HG02970 (cell line): ENCODE measurements around the gene PPM1M.

Experiments used
- ATAC-seq: cut with Tn5 transposase; IDR thresholded peaks from one replicate; pipeline ENCODE4 v1.9.1; 2021; ENCODE audit warnings: mild to moderate bottlenecking, moderate library complexity, moderate number of reproducible peaks; ENCODE audit not compliant: unreplicated experiment, low FRiP score

PPM1M gene

DNA sequence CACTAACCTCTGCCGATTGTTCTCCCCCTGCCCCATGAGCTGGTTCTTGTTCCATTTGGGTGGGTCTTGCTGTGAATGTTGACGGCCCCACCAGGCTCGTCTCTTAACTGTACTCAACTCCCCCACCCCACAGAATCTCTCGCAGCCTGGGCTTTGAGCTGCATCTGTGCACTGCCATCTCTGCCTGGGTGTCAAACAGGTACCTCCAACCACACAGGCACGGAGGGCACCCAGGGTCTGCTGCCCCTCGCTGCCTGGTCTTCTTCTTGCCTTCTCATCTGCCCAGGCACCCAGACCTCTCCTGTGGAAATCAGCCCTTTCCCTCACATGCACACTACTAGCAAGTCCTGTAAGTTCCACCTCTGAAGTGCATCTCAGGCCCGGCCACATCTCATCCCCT, 30.2 kb upstream of the PPM1M start:
- ATAC-seq, result no peak

DNA sequence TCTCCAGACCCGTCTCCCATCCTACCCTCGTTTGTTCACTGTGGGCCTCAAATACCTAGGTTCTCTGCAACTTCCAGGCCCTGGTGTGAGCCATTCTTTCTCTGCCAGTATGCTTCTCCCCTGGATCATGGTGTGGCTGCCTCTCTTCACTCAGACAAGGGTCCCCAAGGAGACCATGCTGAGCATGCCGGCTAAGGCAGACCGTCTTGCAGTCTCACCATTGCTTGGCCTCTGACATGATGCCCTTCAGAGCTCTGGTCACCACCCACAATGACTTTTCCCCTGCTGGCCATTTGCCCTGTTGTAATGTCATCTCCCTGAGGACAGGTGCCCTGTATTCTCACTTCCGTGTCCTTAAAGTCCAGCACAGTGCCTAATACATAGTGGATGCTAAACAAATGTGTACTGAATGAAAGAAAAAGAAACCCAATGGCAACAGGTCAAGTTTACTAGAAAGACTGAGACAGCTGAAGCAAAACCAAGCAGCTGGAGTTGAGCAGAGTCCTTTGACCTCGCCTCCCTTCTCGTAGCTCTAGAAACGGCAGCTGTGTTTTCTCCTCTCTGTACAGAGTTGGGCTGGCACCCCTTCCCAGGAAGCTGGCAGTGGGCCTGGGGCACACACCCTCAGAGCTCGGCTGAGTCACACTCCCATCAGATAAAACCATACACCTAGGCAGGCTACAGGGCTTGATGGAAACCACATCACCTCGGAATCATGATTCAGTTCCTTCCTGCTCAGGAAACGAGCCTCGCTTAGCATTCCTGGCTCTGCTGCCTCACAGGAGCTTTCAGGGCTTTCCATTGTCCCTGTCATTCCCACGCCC, 28.8 kb upstream of the PPM1M start:
- ATAC-seq, result no peak

DNA sequence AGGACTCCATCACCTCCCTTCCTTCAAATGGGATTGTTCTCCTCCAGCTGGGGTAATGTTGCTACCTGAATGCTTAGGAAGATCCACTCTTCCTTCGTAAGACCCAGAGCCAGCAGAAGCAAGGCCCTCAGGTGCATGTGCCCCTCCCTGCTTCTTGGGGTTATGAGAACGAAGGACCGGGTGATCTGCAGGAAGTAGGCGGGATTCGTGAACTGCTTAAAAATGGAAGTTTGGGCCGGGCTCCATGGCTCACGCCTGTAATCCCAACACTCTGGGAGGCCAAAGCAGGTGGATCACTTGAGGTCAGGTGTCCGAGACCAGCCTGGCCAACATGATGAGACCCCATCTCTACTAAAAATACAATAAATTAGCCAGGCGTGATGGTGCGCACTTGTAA, 28.2 kb upstream of the PPM1M start:
- no peak for ATAC-seq

DNA sequence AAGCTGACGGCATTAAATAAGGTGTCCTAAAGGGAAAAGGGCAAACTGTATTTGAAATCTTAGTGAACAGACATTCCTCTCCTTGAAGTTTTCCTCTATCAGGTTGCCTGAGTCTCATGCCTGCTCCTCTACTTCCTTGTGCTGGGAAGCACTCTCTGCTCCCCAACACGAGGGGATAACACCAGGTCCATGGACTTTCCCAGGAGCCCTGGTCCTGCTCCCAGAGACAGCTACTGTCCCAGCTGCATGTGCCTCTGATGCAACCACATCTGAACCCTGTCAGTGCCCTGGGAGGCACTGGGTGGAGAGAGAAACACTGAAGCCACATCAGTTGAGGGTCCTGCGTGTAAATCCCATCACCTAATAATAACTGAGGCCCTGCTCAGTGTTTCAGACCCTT, 27.5 kb upstream of the PPM1M start:
- no peak for ATAC-seq

DNA sequence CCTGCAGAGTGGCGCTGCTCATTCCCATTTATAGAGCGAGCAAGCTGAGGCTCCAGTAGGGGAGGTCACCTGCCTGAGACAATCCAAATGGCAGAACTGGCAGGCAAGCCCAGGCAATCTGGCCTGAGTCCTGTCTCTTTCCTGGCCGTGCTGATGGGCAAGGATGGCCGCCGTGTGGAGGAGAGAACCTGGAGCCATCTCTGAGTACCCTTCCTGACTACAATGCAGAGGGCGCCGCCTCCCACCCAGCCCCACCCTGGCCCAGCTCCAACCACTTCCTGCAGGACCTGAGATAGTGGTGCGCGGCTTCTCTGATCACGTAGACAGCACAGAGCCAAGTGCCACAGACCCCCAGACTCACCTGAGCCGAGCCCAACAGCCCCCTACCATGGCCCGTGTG, 27.1 kb upstream of the PPM1M start:
- no peak for ATAC-seq

DNA sequence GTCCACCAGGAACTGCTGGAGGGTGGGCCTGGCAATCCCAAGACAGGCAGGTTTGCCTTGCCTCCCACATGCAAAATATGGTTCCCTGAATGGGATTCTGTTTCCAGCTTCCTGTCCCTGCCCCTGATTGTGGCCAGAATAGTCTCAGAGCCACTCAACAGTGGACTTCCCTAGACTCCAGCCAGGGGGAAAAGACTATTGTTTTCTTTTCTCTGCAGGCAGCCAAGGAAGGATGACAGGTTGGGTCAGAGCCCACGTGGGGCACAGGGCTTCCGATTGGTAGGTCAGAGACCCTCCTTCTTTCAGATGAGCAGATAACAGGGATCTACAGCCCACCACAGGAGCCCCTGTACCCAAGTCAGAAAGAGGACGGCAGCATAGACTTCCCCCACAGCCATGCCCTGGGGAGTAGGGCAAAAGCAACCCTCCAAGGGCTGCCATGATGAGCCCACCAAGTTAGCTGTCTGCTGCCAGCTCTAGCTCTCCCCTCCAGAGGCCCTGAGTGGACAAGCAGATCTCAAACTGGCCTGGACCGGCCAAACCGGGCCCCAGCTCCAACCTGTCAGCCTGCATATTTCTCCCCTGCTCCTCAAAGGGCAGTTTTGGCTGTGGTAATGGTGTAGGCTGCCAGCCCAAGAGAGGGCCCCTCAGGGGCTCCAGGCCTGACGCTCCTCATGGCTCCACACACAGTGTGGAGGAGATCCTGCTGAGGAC, 26.5 kb upstream of the PPM1M start:
- no peak for ATAC-seq

DNA sequence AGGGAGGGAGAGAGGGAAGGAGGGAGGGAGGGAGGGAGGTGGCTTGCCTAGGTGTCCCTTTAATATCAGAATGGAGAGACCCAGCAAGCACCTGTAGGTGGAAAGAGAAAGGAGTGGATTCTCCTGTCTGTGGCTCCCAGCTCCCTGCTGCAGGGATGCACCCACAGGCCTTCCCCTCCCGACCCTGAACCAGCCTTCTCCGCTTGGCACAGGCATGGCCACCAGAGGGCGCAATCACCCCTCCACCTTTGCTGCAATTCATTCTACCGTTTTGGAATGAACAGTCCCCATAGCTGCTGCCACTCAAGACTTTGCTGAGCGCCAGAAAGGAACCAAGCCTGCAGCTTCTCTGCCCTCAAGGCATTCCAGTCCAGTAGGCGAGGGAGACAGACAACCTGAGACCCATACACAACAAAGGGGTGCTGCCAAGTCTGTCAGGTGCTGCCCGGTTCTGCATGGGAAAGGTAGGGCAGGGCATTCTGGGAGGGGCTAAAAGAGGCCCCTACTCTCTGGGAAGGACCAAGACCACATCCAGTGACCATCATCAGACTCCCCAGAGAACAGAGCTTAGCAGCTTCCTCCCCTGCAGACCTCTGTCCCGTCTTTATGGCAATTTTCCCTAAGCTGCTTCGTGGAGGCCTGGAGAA, 25.1 kb upstream of the PPM1M start:
- no peak for ATAC-seq

DNA sequence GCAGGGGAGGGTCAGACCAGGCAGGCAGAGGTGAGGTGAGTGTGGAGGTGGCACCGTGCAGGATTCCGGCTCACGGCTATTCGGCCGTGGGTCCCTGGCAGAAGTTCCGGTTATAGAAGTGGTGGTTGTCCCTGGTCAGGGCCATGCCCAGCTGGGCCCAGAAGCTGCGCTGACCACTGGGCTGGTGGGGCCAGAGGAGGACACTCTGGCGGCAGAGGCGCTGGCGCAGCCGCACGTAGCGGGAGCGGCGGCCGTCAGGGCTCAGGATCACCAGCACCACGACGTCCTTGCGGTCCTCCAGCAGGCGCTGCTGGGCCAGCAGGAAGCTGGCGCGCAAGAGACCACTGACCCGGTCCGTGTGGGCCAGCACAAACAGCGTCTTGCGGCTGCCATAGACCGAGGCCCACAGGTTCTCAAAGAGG, 24.4 kb upstream of the PPM1M start:
- no peak for ATAC-seq

DNA sequence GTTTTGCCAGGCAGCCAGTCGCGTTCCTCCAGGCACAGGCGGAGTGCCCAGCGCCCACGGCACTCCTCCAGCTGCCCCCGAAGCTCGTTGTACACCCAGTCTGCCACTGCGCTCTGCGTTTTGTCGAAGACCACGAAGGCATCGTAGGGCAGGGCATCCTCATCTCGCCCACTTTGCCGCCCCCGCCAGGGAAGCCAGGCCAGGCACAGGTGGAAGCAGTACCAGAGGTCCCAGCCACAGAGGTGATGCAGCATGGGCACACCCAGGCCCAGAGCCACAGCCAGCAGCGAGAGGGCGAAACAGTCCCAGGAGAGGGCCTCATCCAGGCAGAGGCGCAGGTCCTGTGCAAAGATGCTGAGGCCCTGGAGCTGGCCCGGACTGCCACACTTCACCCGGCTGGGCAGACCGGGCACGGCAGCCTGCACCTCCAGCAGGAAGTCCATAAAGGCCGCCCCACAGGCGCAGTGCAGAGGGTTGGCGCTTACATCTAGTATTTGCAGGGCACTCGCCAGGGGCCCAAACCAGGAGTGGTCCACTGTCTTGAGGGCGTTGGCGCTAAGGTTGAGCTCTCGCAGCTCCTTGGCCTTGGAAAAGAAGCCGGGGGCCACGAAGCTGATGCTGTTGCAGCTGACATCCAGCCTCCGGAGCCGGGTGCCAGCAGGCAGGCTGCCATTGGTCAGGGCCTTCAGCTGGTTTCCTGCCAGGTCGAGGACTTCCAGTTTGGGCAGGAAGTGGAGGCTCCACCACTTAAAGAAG, 23.8 kb upstream of the PPM1M start:
- no peak for ATAC-seq

DNA sequence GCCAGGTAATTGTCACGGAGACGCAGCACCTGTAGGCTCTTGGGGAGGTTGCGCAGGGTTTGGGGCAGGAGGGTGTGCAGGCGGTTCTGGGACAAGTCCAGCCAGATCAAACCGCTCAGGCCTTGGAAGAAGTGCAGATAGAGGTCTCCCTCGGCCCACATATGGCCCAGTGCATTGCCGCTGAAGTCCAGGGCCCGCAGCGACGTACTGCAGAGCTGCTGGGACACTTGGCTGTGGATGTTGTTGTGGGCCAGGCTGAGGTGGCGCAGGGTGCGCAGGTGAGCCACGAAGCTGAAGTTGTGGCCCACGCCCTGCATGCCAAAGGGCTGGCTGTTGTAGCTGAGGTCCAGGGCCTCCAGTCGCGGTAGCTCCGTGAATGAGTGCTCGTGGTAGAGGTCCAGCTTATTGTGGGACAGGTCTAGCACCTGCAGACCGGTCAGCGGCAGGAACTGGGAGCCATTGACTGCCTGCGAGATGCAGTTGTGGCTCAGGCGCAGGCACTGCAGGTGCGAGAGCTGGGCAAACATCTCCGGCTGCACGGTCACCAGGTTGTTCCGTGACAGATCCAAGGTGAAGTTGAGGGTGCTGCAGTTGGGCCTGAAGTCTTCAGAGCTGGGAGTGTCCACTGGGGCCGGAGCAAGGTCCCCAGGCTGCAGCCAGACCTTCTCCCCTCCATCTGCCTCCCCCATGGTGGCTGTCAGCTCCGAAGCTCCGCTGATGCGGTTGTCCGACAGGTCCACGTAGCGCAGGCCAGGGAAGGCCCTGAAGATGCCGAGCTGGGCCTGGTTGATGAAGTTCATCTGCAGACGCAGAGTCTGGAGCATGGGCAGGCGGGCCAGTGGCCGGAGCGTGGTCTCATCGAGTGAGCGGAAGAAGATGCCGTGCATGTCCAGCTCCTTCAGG, 23.0 kb upstream of the PPM1M start:
- no peak for ATAC-seq

DNA sequence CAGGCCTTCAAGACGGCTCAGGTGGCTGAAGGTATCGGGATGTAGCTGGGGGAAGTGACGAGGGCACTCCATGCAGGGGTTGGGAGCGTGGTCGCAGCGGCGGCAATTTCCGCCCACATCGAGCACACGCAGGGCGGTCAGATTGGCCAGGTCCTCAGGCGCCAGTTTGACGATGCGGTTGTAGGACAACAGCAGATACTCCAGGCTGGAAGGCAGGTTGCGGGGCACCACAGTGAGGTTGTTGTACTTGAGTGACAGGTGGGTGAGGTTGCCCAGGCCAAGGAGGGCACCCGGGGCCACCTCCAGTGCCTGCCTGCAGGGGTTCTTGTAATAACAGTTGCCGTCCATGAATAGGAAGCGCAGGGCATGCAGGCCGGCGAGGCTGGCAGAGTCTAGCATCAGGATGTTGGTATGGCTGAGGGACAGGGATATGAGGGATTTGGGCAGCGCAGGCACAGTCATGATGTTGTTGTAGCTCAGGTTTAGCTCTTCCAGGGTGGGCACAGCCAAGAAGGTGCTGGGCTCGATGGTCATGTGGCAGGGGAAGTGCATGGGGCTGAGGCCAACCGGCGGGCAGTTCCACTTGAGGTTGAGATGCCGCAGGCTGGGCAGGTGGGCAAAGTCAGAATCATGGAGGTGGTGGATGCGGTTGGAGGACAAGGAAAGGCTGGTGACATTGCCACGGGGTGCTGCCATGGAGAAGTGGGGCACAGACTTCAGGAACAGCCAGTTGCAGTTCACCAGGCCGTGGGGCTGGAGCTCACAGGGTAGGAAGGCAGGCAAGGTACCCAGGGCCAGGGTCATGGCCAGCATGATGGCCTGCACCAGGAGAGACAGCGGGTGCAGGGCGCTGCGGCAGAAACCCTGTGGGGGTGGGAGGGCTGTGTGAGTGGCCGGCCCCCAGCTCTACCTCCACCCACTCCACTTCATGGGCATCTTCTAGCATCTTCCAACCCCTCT, 21.8 kb upstream of the PPM1M start:
- no peak for ATAC-seq

DNA sequence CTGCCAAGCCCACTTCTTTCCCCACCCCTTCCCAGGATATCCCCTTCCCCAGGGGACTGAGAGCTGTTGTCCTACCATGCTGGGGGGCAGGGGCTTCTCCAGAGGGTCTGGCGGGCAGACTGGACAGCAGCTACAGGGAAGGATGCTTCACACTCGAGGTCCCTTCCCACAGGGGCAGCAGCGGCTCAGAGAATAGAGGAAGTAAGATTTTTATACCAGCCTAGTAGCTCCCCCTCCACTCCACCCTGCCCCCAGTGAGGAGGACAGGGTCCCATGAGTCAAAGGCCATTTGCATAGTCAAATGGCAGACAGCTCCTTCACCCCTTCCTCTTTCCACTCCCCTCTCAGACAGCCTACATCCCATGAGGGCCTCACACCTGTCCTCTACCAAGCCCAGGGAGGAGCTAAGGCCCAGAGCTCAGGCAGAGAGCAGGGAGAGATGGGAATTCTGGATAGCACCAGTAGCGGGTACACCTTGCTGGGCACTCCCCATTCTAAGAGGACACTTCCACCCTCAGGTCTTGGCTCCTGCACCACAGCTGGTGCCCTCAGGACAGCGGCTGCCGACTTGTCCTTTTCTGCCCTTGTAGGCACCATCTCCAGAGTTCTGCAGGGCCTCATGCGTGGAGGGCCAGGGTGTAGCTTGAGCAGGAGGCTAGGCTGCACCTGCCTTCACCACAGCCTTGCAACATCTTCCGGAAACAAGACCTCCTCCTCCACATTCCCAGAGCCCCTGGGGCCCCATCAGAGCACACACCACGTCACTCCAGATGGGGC, 19.9 kb upstream of the PPM1M start, which contains the start of gene TLR9:
TLR9 (minus strand) TSS at position 194 of the 777 bp plus-strand sequence; CDS start at position 78, 116 bp downstream.
- peak; percentile 60 for ATAC-seq

DNA sequence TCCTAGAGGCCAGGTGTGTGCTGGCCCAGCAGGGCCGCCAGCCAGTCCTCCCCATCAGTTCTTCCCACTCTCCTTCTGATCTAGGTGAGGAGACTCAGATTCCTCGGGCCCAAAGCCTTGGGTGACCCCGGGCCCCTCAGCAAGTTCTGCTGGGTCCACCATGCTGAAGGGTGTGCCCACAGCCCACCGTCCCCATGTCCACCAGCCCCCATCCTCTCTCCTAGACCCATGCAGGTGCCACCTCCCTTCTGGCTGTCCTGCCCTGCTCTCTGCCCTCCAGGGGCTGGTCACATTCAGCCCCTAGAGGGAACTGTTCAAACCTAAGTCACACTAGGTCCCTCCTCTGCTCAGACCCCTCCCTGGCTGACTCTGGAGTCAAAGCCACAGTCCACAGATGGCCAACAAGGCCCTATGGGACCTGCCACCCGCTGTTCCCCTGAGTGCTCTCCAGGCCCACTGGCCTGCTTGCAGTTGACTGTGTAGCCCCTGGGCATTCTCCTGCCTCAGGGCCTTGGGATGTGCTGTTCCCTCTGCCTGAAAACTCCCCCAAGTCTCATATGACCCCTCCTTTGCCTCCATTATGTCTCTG, 19.2 kb upstream of the PPM1M start:
- no peak for ATAC-seq

DNA sequence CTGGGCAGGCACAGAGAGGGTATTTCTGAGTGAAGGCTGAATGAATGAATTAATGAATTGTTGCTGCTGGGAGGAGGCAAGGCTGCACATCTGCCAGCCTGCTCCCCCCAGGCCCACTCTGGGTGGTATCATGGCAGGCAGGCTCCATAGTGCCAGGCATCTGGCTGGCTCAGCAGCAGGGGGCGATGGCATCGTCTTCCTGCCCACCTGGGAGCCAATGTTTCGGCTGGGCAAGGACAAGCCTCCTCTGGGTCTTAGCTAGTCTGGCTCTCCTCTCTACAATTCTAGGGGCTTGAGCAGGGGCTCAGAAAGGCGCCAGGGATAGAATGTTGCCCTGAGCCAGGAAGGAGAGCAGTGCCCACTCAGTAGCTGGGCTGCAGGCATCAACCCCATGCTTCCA, 18.4 kb upstream of the PPM1M start:
- no peak for ATAC-seq

DNA sequence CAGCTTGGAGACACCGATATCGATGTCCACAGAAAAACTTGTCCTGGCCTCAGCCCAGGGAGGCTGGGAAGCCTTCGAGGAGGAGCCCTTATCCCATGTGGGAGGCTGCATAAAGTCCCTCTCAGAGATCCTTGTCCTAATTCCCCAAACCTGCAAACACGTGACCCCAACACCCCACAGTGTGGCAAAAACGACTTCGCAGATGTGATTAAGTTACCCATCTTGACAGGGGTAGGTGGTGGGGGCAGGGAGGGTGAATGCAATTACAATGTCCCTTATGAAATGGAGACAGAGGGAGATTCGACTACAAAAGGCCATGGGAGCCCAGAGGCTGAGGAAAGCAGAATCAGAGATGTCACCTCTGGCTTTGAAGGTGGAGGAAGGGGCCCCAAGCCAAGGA, 17.8 kb upstream of the PPM1M start:
- no peak for ATAC-seq

DNA sequence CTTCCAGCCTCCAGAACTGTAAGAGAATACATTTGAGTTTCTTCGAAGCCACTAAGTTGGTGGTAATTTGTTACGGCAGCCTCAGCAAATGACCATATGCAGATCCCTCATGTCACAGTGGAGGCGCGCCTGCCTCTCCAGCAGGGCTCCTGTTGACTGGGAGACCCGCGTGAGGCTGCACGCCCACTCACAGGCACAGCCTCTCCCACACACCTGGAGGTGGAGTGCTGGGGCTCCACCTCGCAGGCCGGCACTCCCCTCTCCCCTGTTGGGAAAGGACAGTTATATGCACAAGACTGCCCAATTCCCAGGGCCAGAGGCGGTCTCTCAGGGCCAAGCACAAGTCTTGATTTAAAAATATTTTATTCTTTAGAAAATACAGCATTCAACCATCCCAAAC, 17.3 kb upstream of the PPM1M start:
- ATAC-seq, result no peak

DNA sequence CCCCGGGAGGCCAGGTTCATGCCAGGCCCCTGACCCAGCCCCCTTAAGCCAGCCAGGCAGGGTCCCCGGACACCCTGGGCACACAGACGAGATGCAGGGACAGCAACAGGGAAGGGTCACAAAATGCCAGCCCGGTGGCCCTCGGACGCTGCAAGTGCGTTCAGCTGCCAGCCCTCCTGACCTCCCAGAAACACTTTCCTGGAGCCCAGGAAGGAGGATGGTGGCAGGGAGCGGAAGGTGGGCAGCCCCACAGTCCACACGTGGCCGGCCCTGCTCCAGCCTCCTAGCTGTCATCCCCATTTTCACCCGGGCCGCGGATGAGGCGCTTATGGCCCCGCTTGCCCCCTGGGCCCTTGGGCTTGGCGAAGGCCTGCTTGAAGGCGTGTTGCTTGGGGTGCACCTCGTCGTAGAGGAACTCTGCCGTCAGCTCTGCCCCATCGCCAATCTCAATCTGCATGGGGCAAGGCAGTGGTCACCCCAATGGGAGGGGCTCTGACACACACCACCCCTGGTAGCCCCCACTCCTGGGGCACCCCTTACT, 16.7 kb upstream of the PPM1M start:
- no peak for ATAC-seq
